GM19324 (cell line): ENCODE results near the gene TXLNG.
"Not testable (repeated sequence)": the region's sequence is repeated elsewhere in the genome, so short reads cannot be mapped to it uniquely, and the experiment has no call there.

Source experiments
- ATAC-seq: cut with Tn5 transposase; IDR thresholded peaks from one replicate; pipeline ENCODE4 v1.9.1; 2021; ENCODE audit warnings: mild to moderate bottlenecking, moderate library complexity; ENCODE audit not compliant: unreplicated experiment, low FRiP score

TXLNG gene

GRCh38 chrX:16786139-16786790, at the start of gene TXLNG:
TSS of gene TXLNG (plus strand) at chrX:16786466. CDS start at chrX:16786488, 22 bp downstream.
- peak; percentile 99 for ATAC-seq

- no peak for ATAC-seq
Observed at GRCh38 chrX:16737024-16737423, 49.2 kb upstream of the TXLNG start.

GRCh38 chrX:16739574-16739973, 46.7 kb upstream of the TXLNG start:
- no peak for ATAC-seq

- ATAC-seq = no peak
Observed at GRCh38 chrX:16743604-16744325, 42.5 kb upstream of the TXLNG start.

GRCh38 chrX:16745102-16745501, 41.2 kb upstream of the TXLNG start:
- no peak for ATAC-seq

- no peak for ATAC-seq
Observed at GRCh38 chrX:16745659-16746058, 40.6 kb upstream of the TXLNG start.

- ATAC-seq = no peak
Observed at GRCh38 chrX:16748425-16748824, 37.8 kb upstream of the TXLNG start.

- no peak for ATAC-seq
Observed at GRCh38 chrX:16750136-16750535, 36.1 kb upstream of the TXLNG start.

- ATAC-seq = no peak
Observed at GRCh38 chrX:16754019-16754418, 32.2 kb upstream of the TXLNG start.

GRCh38 chrX:16756724-16757123, 29.5 kb upstream of the TXLNG start:
- ATAC-seq = no peak

- ATAC-seq = not testable (repeated sequence)
Observed at GRCh38 chrX:16761500-16761899, 24.8 kb upstream of the TXLNG start.

GRCh38 chrX:16762579-16762978, 23.7 kb upstream of the TXLNG start:
- no peak for ATAC-seq

- no peak for ATAC-seq
Observed at GRCh38 chrX:16765594-16765993, 20.7 kb upstream of the TXLNG start.

GRCh38 chrX:16770970-16771482, 15.2 kb upstream of the TXLNG start:
- ATAC-seq = no peak

- no peak for ATAC-seq
Observed at GRCh38 chrX:16771483-16772398, 14.5 kb upstream of the TXLNG start.

GRCh38 chrX:16772460-16772859, 13.8 kb upstream of the TXLNG start:
- no peak for ATAC-seq

- ATAC-seq = no peak
Observed at GRCh38 chrX:16774746-16775145, 11.5 kb upstream of the TXLNG start.

GRCh38 chrX:16778545-16778944, 7.7 kb upstream of the TXLNG start:
- no peak for ATAC-seq

GRCh38 chrX:16778993-16779392, 7.3 kb upstream of the TXLNG start:
- no peak for ATAC-seq

- ATAC-seq = not testable (repeated sequence)
Observed at GRCh38 chrX:16779815-16780214, 6.5 kb upstream of the TXLNG start.

GRCh38 chrX:16783452-16783851, 2.8 kb upstream of the TXLNG start:
- no peak for ATAC-seq
